ENCODE results near the gene RMI1. TPM values are rescaled to one million over a fixed set of nuclear protein-coding genes. Genes with fewer than 3 reads are reported as not detected.

The RMI1 gene
- total RNA-seq, 6 experiments from 2014 or later: 2.0 to 5.1 (median 4.3) TPM

GRCh38 chr9:83976372-83976771, 4.2 kb upstream of the RMI1 start:
- DNase-seq: no peak
- peaks cover 0 to 16% (median 4%) of the 10 kb centered on the region in 4 donors for H3K4me1 ChIP-seq
- intact Hi-C loops (cut with DNase I): no loop called here
- no peaks in the 10 kb centered on the region for H3K9me3 ChIP-seq
- no peaks in the 10 kb centered on the region for H3K27me3 ChIP-seq
- ATAC-seq: no peak
- no peak overlapping the region for H3K4me3 ChIP-seq
- peaks cover 18 to 65% (median 48%) of the 10 kb centered on the region in 4 donors for H3K36me3 ChIP-seq
- TF ChIP-seq POLR2A (IDR thresholded peaks at IDR 0.05) (no peak), CTCF (IDR thresholded peaks at IDR 0.05) (no peak)
- no peak overlapping the region for H3K27ac ChIP-seq
- WGBS (ENCODE audit: insufficient coverage, low coverage, low lambda C conversion rate, missing lambda C conversion rate): 66% methylated on average over 2 of the region's 2 CpGs

- Histone ChIP-seq H3K9me3 (no peaks in the 10 kb centered on the region), H3K27ac (no peak overlapping the region), H3K4me3 (peak overlapping the region in 1 of 3 donors; percentile 97), H3K36me3 (peaks cover 12 to 57% (median 40%) of the 10 kb centered on the region in 4 donors), H3K4me1 (peaks cover 0 to 16% (median 4%) of the 10 kb centered on the region in 4 donors), H3K27me3 (no peaks in the 10 kb centered on the region)
- TF ChIP-seq CTCF (IDR thresholded peaks at IDR 0.05) (no peak), POLR2A (IDR thresholded peaks at IDR 0.05) (no peak)
- 53% methylated on average over 1 of the region's 1 CpG for WGBS (ENCODE audit: insufficient coverage, low coverage, low lambda C conversion rate, missing lambda C conversion rate)
- intact Hi-C loops (cut with DNase I): no loop called here
- DNase-seq (no peak), ATAC-seq (no peak)
Observed at GRCh38 chr9:83977196-83977595, 3.4 kb upstream of the RMI1 start.

GRCh38 chr9:83978992-83979811, 1.4 kb upstream of the RMI1 start:
- DNase-seq: peak; percentile 88 to 92 (median 91)
- Histone ChIP-seq H3K4me1 (peaks cover 0 to 16% (median 4%) of the 10 kb centered on the region in 4 donors), H3K9me3 (no peaks in the 10 kb centered on the region), H3K4me3 (peak overlapping the region; percentile 79 to 97 (median 87)), H3K27me3 (no peaks in the 10 kb centered on the region), H3K36me3 (peaks cover 0 to 37% (median 22%) of the 10 kb centered on the region in 4 donors), H3K27ac (peak overlapping the region; percentile 99)
- TF ChIP-seq POLR2A (IDR thresholded peaks at IDR 0.05): no peak
- TF ChIP-seq CTCF (IDR thresholded peaks at IDR 0.05): no peak
- WGBS (ENCODE audit: insufficient coverage, low coverage, low lambda C conversion rate, missing lambda C conversion rate): 0% methylated on average over 22 of the region's 55 CpGs
- ATAC-seq: peak; percentile 55 to 63 (median 62)
- intact Hi-C loops (cut with DNase I): no loop called here

GRCh38 chr9:83979812-83980394, 702 bp upstream of the RMI1 start, which contains the start of gene HNRNPK:
HNRNPK (minus strand) TSS chr9:83980215; CDS start chr9:83978252, 1,963 bp downstream.
- Histone ChIP-seq H3K4me3 (peak within 1 kb of the TSS; percentile 79 to 97 (median 87)), H3K36me3 (peaks cover 0 to 30% (median 19%) of the 10 kb centered on the region in 4 donors), H3K27ac (peak within 1 kb of the TSS; percentile 99), H3K4me1 (peaks cover 0 to 16% (median 4%) of the 10 kb centered on the region in 4 donors), H3K27me3 (no peaks in the 10 kb centered on the region), H3K9me3 (no peaks in the 10 kb centered on the region)
- WGBS (ENCODE audit: insufficient coverage, low coverage, low lambda C conversion rate, missing lambda C conversion rate): 1% methylated on average over 14 of the region's 57 CpGs
- intact Hi-C loops (cut with DNase I): no loop called here
- TF ChIP-seq CTCF (IDR thresholded peaks at IDR 0.05): peak in 1 of 4 donors; percentile 19
- no peak for TF ChIP-seq POLR2A (IDR thresholded peaks at IDR 0.05)
- peak; percentile 100 for DNase-seq
- ATAC-seq: peak; percentile 87 to 92 (median 90)

All from right lobe of liver (tissue), 6 donors.